H9 (cell line): ENCODE measurements around the gene CDK15. TPM values are rescaled to one million over a fixed set of nuclear protein-coding genes. Genes with fewer than 3 reads are reported as not detected.

Experiments
- DNase-seq: peaks from one replicate; pipeline ENCODE4 v3.0.0-alpha.2; 2017
- H2AFZ ChIP-seq: one replicate; pipeline ENCODE4 v1.6.1; 2013; ENCODE audit warnings: mild to moderate bottlenecking, low read length, control low read depth, moderate library complexity
- H2AK5ac ChIP-seq: 2 replicates; pipeline ENCODE4 v1.6.1; 2013; ENCODE audit warnings: low read length, control low read depth, mixed read lengths; ENCODE audit not compliant: insufficient read length
- H2BK120ac ChIP-seq: one replicate; pipeline ENCODE4 v1.6.1; 2013; ENCODE audit warnings: low read depth, mild to moderate bottlenecking, low read length, control low read depth, inconsistent platforms; ENCODE audit not compliant: poor library complexity, severe bottlenecking
- H2BK12ac ChIP-seq: 2 replicates; pipeline ENCODE4 v1.6.1; 2013; ENCODE audit warnings: low read length, control low read depth, mixed read lengths, low read depth; ENCODE audit not compliant: insufficient read length
- H2BK15ac ChIP-seq: 2 replicates; pipeline ENCODE4 v1.6.1; 2013; ENCODE audit warnings: low read depth, low read length, control low read depth
- H2BK20ac ChIP-seq: one replicate; pipeline ENCODE4 v1.6.1; 2013; ENCODE audit warnings: low read depth, mild to moderate bottlenecking, low read length, control low read depth, inconsistent platforms; ENCODE audit not compliant: poor library complexity, severe bottlenecking
- H2BK5ac ChIP-seq: 2 replicates; pipeline ENCODE4 v1.6.1; 2013; ENCODE audit warnings: low read length, control low read depth, mixed read lengths; ENCODE audit not compliant: insufficient read length
- H3K14ac ChIP-seq: 2 replicates; pipeline ENCODE4 v1.6.1; 2013; ENCODE audit warnings: low read length, control low read depth; ENCODE audit not compliant: insufficient read depth
- H3K18ac ChIP-seq: 2 replicates; pipeline ENCODE4 v1.6.1; 2013; ENCODE audit warnings: low read depth, mild to moderate bottlenecking, mixed read lengths, low read length, control low read depth; ENCODE audit not compliant: insufficient read length
- H3K23ac ChIP-seq: 2 replicates; pipeline ENCODE4 v1.6.1; 2013; ENCODE audit warnings: low read length, control low read depth, mixed read lengths, low read depth; ENCODE audit not compliant: insufficient read length
- H3K23me2 ChIP-seq: 2 replicates; pipeline ENCODE4 v1.6.1; 2013; ENCODE audit warnings: low read depth, mild to moderate bottlenecking, mixed read lengths, low read length, control low read depth; ENCODE audit not compliant: insufficient read length, poor library complexity, severe bottlenecking
- H3K27ac ChIP-seq: 2 replicates; pipeline ENCODE4 v1.5.1; 2013; ENCODE audit warnings: low read length, control low read depth, mixed read lengths, low read depth; ENCODE audit not compliant: insufficient read length
- H3K27me3 ChIP-seq: 2 replicates; pipeline ENCODE4 v1.6.1; 2013; ENCODE audit warnings: low read length, control low read depth, inconsistent platforms; ENCODE audit not compliant: insufficient read depth
- H3K4ac ChIP-seq: 2 replicates; pipeline ENCODE4 v1.6.1; 2013; ENCODE audit warnings: low read depth, mild to moderate bottlenecking, control low read depth, inconsistent platforms, low read length, moderate library complexity
- H3K4me1 ChIP-seq: 2 replicates; pipeline ENCODE4 v1.6.1; 2013; ENCODE audit warnings: low read length, control low read depth, inconsistent platforms; ENCODE audit not compliant: insufficient read depth
- H3K4me2 ChIP-seq: 2 replicates; pipeline ENCODE4 v1.6.1; 2013; ENCODE audit warnings: low read length, control low read depth, mixed read lengths; ENCODE audit not compliant: insufficient read length, insufficient read depth
- H3K56ac ChIP-seq: 2 replicates; pipeline ENCODE4 v1.6.1; 2013; ENCODE audit warnings: low read depth, mild to moderate bottlenecking, mixed read lengths, low read length, control low read depth; ENCODE audit not compliant: insufficient read length
- H3K79me1 ChIP-seq: 2 replicates; pipeline ENCODE4 v1.6.1; 2013; ENCODE audit warnings: low read depth, mild to moderate bottlenecking, moderate library complexity, low read length, control low read depth, inconsistent platforms; ENCODE audit not compliant: insufficient read depth, poor library complexity, severe bottlenecking
- H3K79me2 ChIP-seq: 2 replicates; pipeline ENCODE4 v1.6.1; 2013; ENCODE audit warnings: low read length, control low read depth, inconsistent platforms; ENCODE audit not compliant: insufficient read depth
- H3K9ac ChIP-seq: 2 replicates; pipeline ENCODE4 v1.6.1; 2013; ENCODE audit warnings: low read length, control low read depth, mixed read lengths; ENCODE audit not compliant: insufficient read length; ENCODE audit errors: extremely low read depth
- H3K9me3 ChIP-seq: one replicate; pipeline ENCODE4 v1.6.1; 2013; ENCODE audit warnings: low read depth, low read length, inconsistent platforms; ENCODE audit not compliant: control insufficient read depth
- H3T11ph ChIP-seq: one replicate; pipeline ENCODE4 v1.6.1; 2013; ENCODE audit warnings: mild to moderate bottlenecking, low read length, control low read depth, inconsistent platforms
- H4K20me1 ChIP-seq: one replicate; pipeline ENCODE4 v1.6.1; 2013; ENCODE audit not compliant: control insufficient read depth, insufficient read length, insufficient read depth
- H4K5ac ChIP-seq: 2 replicates; pipeline ENCODE4 v1.6.1; 2013; ENCODE audit warnings: low read depth, mild to moderate bottlenecking, mixed read lengths, low read length, control low read depth; ENCODE audit not compliant: insufficient read length
- H4K8ac ChIP-seq: replicated peaks from 2 replicates; pipeline ENCODE4 v1.6.1; 2013; ENCODE audit warnings: low read length, control low read depth, mixed read lengths, low read depth; ENCODE audit not compliant: insufficient read length
- H4K91ac ChIP-seq: 2 replicates; pipeline ENCODE4 v1.6.1; 2013; ENCODE audit warnings: low read depth, mild to moderate bottlenecking, moderate library complexity, mixed read lengths, low read length, control low read depth; ENCODE audit not compliant: insufficient read length
- H3K27ac Mint-ChIP-seq, 3 experiments: 2 replicates in 2 of 3; 3 replicates in 1 of 3; pipeline ENCODE4 v1.8.0; 2020 to 2021; ENCODE audit warnings: mixed read lengths in 3 of 3, mild to moderate bottlenecking in 1 of 3, moderate library complexity in 1 of 3
- H3K27me3 Mint-ChIP-seq: 2 replicates; pipeline ENCODE4 v1.8.0; 2021; ENCODE audit warnings: low read depth, mild to moderate bottlenecking, moderate library complexity, mixed read lengths
- H3K36me3 Mint-ChIP-seq, 3 experiments: 2 replicates in 2 of 3; 3 replicates in 1 of 3; pipeline ENCODE4 v1.8.0; 2020 to 2021; ENCODE audit warnings: low read depth in 3 of 3, mixed read lengths in 3 of 3; ENCODE audit not compliant: insufficient read depth in 1 of 3
- H3K4me1 Mint-ChIP-seq, 2 experiments: 2 replicates each; pipeline ENCODE4 v1.8.0; 2020; ENCODE audit warnings: mixed read lengths in 2 of 2
- H3K4me3 Mint-ChIP-seq, 2 experiments: 2 replicates in 1 of 2; 3 replicates in 1 of 2; pipeline ENCODE4 v1.8.0; 2020 to 2021; ENCODE audit warnings: mild to moderate bottlenecking in 2 of 2, mixed read lengths in 2 of 2, moderate library complexity in 1 of 2
- H3K9me3 Mint-ChIP-seq, 2 experiments: 2 replicates in 1 of 2; 3 replicates in 1 of 2; pipeline ENCODE4 v1.8.0; 2020; ENCODE audit warnings: mild to moderate bottlenecking in 2 of 2, mixed read lengths in 2 of 2, moderate library complexity in 1 of 2
- WGBS: extraction: QIAGEN DNeasy Blood & Tissue Kit; methylation state at CpG from one replicate; pipeline ENCODE4 v1.1.7; 2013; ENCODE audit warnings: missing lambda C conversion rate, low lambda C conversion rate, mixed read lengths; ENCODE audit not compliant: insufficient read length; ENCODE audit errors: extremely low coverage; 5-methylcytosine and 5-hydroxymethylcytosine counted together
- total RNA-seq: library from RNA; stranded (reverse); gene quantifications from 2 replicates; pipeline ENCODE4 v1.2.1, GENCODE V29; 2021
- TF ChIP-seq, protein P1 (sequence below): fragments of 200-600 bp; sonication (generic); conservative IDR thresholded peaks from 3 replicates; pipeline ENCODE4 v1.8.0; 2021; ENCODE audit warnings: antibody characterized with exemption, mild to moderate bottlenecking

The CDK15 gene
- total RNA-seq, 1 experiment from 2014 or later: not detected

DNA sequence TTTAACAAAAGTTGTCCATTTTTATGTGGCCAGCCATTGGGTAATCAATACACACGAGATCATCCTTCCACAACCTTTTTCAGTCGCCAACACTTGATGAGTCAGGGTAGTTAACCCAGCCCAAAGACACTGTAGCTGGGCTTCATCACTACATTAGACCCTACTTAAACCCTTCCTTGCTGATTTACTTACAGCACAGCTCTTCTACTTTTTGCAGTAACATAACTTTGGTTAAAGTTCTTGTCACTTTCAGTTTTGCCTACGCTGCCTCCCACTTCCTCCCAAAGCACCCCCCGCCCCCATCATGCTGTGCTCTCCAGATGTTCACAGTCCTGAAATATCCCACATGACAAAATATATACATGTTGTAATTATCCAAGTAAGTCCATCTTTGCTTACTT lies 103.6 kb downstream of the CDK15 start:
- Histone ChIP-seq H3K4me1 (peaks cover 7% of the 10 kb centered on the region; the same call in 1 of the 2 replicates), H2BK15ac (no peak overlapping the region), H2BK12ac (no peak overlapping the region), H2AFZ (no peak overlapping the region), H2AK5ac (no peak overlapping the region), H3K27me3 (no peaks in the 10 kb centered on the region), H4K5ac (no peak overlapping the region), H4K8ac (no peak overlapping the region), H2BK20ac (no peak overlapping the region), H4K20me1 (no peaks in the 10 kb centered on the region), H3T11ph (no peak overlapping the region), H3K9ac (no peak overlapping the region), H3K27ac (no peak overlapping the region), H3K9me3 (no peaks in the 10 kb centered on the region), H3K4me2 (no peak overlapping the region), H4K91ac (no peak overlapping the region), H3K18ac (no peak overlapping the region), H2BK5ac (no peak overlapping the region), H2BK120ac (no peak overlapping the region), H3K23me2 (no peaks in the 10 kb centered on the region), H3K79me1 (no peaks in the 10 kb centered on the region), H3K56ac (no peak overlapping the region), H3K14ac (no peak overlapping the region), H3K79me2 (no peaks in the 10 kb centered on the region), H3K23ac (no peak overlapping the region), H3K4ac (no peak overlapping the region)
- DNase-seq: no peak
- Mint-ChIP-seq H3K27ac (peak overlapping the region in 1 of 3 experiments; percentile 45; a peak in 1 of 7 replicates), H3K27me3 (no peaks in the 10 kb centered on the region), H3K4me3 (no peak overlapping the region; a peak in 1 of 5 replicates), H3K4me1 (peaks cover 53 to 73% of the 10 kb centered on the region in 2 experiments), H3K36me3 (no peaks in the 10 kb centered on the region), H3K9me3 (no peaks in the 10 kb centered on the region)
- TF ChIP-seq, protein P1, sequence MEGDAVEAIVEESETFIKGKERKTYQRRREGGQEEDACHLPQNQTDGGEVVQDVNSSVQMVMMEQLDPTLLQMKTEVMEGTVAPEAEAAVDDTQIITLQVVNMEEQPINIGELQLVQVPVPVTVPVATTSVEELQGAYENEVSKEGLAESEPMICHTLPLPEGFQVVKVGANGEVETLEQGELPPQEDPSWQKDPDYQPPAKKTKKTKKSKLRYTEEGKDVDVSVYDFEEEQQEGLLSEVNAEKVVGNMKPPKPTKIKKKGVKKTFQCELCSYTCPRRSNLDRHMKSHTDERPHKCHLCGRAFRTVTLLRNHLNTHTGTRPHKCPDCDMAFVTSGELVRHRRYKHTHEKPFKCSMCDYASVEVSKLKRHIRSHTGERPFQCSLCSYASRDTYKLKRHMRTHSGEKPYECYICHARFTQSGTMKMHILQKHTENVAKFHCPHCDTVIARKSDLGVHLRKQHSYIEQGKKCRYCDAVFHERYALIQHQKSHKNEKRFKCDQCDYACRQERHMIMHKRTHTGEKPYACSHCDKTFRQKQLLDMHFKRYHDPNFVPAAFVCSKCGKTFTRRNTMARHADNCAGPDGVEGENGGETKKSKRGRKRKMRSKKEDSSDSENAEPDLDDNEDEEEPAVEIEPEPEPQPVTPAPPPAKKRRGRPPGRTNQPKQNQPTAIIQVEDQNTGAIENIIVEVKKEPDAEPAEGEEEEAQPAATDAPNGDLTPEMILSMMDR: no peak
- WGBS: no CpG with 5 or more reads among the region's 4 CpGs
